NK-92 (cell line): Measurements from ENCODE around the gene ANKRD34B.
"Not testable (repeated sequence)": the region's sequence is repeated elsewhere in the genome, so short reads cannot be mapped to it uniquely, and the experiment has no call there.

Experiments
- DNase-seq: peaks from one replicate; lab custom pipeline; 2025; ENCODE audit not compliant: unreplicated experiment; lab: John Stamatoyannopoulos, UW

ANKRD34B gene

GRCh38 chr5:80569961-80570786 is at the start of gene ANKRD34B:
Gene ANKRD34B (minus strand): TSS chr5:80570280. CDS start chr5:80560019, 10,261 bp downstream.
- DNase-seq, result no peak

- no peak for DNase-seq
Measured at GRCh38 chr5:80619086-80619485, 49.0 kb upstream of the ANKRD34B start.

GRCh38 chr5:80618438-80618837 is 48.4 kb upstream of the ANKRD34B start:
- DNase-seq, result no peak

- no peak for DNase-seq
Measured at GRCh38 chr5:80615266-80615914, 45.3 kb upstream of the ANKRD34B start.

GRCh38 chr5:80609692-80610091 is 39.6 kb upstream of the ANKRD34B start:
- no peak for DNase-seq

- DNase-seq, result no peak
Measured at GRCh38 chr5:80608731-80609130, 38.7 kb upstream of the ANKRD34B start.

- no peak for DNase-seq
Measured at GRCh38 chr5:80607832-80608231, 37.8 kb upstream of the ANKRD34B start.

- no peak for DNase-seq
Measured at GRCh38 chr5:80607343-80607742, 37.3 kb upstream of the ANKRD34B start.

- DNase-seq, result no peak
Measured at GRCh38 chr5:80600943-80601693, 31.0 kb upstream of the ANKRD34B start.

GRCh38 chr5:80597500-80597899 is 27.4 kb upstream of the ANKRD34B start:
- no peak for DNase-seq

GRCh38 chr5:80594810-80595209 is 24.7 kb upstream of the ANKRD34B start:
- no peak for DNase-seq

- no peak for DNase-seq
Measured at GRCh38 chr5:80592761-80593160, 22.7 kb upstream of the ANKRD34B start.

- DNase-seq, result no peak
Measured at GRCh38 chr5:80592105-80592504, 22.0 kb upstream of the ANKRD34B start.

GRCh38 chr5:80591352-80591751 is 21.3 kb upstream of the ANKRD34B start:
- no peak for DNase-seq

- DNase-seq, result no peak
Measured at GRCh38 chr5:80590766-80591165, 20.7 kb upstream of the ANKRD34B start.

GRCh38 chr5:80588858-80589540 is 18.9 kb upstream of the ANKRD34B start:
- no peak for DNase-seq

- no peak for DNase-seq
Measured at GRCh38 chr5:80584770-80585169, 14.7 kb upstream of the ANKRD34B start.

- DNase-seq, result not testable (repeated sequence)
Measured at GRCh38 chr5:80580291-80580690, 10.2 kb upstream of the ANKRD34B start.

- no peak for DNase-seq
Measured at GRCh38 chr5:80579050-80579449, 9.0 kb upstream of the ANKRD34B start.

GRCh38 chr5:80577707-80578106 is 7.6 kb upstream of the ANKRD34B start:
- no peak for DNase-seq

GRCh38 chr5:80576383-80576782 is 6.3 kb upstream of the ANKRD34B start:
- DNase-seq, result no peak
